ENCODE measurements around the gene NXPH4.

Gene NXPH4

DNA sequence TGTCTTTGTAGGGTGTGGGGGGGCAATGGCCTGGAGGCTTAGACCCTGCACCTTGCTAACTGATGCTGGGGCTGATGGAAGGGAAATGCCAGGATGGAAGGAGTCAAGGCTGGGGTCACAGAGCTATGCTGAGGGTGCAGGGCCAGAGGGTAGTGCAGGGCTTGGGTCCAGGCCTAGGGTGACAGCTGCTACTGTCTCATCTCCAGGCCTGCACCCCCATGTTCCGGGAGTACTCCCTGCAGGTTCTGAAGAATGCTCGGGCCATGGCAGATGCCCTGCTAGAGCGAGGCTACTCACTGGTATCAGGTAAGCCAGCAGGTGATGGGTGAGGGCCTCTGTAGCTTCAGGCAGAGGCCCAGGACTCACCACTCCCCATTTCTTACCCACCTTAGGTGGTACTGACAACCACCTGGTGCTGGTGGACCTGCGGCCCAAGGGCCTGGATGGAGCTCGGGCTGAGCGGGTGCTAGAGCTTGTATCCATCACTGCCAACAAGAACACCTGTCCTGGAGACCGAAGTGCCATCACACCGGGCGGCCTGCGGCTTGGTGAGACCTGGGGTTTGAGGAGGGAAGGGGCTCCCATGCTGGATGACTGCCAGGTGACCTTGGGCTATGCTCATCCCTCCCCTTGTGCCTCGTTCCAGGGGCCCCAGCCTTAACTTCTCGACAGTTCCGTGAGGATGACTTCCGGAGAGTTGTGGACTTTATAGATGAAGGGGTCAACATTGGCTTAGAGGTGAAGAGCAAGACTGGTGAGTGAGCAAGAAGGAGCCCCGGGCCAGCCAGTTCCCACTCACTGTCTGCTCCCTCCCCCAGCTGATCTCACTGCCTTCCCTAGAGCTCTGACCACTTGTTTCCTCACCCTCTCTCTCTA, 17.0 kb downstream of the NXPH4 start:
- no peak for DNase-seq

DNA sequence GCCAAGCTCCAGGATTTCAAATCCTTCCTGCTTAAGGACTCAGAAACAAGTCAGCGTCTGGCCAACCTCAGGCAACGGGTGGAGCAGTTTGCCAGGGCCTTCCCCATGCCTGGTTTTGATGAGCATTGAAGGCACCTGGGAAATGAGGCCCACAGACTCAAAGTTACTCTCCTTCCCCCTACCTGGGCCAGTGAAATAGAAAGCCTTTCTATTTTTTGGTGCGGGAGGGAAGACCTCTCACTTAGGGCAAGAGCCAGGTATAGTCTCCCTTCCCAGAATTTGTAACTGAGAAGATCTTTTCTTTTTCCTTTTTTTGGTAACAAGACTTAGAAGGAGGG, 17.6 kb downstream of the NXPH4 start:
- DNase-seq, result no peak

DNA sequence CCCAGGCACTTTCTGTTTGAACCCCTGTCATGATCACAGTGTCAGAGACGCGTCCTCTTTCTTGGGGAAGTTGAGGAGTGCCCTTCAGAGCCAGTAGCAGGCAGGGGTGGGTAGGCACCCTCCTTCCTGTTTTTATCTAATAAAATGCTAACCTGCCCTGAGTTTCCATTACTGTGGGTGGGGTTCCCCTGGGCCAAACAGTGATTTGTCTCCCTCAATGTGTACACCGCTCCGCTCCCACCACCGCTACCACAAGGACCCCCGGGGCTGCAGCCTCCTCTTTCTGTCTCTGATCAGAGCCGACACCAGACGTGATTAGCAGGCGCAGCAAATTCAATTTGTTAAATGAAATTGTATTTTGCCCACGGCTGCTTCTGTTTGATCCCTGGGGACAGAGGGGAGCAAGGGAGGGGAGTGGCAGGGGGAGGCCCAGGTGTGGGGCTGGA, 18.0 kb downstream of the NXPH4 start:
- DNase-seq, result peak; percentile 73

DNA sequence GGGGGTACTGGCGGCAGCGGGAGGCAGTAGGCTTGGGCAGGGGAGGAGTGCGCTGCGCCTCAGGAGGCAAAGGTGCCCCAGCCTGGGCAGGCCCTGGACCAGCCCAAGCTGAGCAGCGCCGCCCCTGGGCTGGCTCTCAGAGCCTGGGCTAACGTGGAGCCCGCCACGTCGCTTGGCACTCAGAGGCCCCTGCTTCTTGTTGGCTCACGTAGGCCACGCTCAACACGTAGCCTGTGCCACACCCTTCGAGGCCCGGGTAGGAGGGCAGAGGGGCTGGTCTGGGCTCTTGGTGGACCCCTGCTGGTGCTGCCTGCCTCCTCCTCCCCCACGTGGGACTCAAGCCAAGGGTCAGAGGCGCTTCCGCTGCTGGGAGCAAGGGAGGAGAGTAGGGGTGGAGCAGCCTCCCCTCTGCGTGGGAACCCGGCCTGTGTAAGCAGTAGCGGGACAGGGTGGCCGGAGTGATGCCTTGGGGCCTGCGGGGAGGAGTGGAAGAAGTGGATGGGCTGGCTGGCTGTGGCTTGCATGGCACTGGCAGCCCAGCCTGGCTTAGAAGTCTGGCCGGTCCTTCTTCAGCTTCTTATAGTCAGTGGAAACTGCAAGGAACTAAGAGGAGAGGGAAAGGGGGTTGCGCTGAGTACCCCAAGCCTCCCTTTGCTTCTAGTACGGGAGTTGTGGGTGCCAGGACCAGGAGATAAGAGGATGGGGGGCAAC, 18.6 kb downstream of the NXPH4 start:
- peak; percentile 73 for DNase-seq

DNA sequence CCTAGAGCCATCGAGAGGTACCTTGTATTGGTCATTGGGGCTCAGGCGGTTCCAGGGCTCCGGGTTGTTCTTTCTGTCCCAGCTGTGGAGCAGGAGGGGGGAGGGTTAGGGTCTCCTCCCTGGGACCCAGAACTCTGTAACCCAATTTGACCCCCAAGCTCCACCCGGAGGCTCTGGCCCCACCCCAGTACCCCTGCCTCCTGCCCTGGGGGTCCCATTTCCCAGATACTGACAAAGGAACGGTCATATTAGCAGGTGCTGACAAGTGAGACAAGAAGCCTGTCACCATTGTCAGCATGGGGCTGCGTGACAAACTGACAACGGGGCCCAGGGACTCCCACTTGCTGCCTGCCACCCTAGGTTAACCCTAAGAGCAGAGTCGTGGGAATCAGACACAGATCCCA, 19.1 kb downstream of the NXPH4 start:
- DNase-seq, result no peak

DNA sequence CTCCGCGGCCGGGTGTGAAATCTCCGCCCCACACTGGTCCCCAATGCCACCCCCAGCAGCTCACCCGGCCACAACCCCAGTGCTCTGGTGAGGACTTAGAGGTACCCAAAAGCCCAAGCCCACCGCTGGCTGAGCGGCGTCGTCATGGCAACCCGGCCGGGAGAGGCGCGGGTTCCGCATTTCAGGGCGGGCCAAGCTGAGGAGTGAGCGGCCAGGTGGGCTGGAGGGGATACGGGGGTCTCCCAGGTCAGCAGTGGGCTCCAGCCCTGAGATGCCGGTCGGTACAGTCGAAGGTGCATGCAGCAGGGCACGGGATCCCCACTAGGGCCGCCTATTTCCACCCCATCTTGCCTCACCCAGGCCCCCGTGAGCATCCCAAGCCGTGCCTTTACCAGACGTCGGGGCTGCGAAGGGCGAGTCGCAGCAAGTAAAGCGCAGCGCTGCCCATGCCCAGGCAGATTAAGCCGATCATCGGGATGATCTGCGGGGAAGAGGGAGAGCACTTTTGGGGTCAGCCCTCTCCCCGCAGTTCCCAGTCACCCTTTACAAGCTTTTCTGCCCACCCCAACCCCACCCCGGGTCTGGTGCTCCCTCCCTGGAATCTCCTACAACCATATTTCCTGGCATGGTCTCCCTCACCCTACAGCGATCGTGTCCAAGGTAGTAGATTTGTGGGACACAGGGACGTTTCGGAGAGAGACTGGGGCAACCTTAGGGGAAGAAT, 19.8 kb downstream of the NXPH4 start:
- no peak for DNase-seq

DNA sequence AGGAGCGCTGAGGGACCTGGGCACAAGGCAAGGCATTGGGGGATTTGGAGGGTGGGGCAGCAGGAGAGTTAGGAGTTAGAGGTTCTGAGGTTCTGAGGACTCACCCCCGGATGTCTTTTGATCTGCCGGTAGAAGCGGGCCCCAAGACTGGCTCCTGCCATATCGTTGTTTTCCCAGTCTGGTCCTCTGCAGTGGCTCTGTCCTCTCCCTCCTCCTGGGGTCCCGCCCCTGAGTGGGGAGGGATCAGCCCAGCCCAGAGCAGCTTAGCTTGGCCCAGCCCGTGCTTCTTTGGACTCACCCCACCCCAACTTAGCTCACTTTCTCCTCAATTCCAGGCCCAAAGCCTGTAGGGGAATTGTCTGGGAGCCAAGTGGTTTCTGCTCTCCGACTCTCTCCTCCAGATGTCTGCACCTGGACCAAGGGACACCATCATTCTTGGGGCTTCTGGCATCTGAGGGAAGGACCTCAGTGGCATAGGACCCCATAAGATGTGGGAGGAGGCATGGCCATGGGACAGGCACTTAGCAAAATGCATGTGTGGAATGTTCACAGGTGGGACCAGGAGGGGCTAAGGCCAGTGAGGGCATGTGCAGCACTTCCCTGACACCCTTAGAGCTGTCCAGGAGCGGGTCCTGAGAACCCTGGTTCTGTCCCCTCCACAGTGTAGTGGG, 20.5 kb downstream of the NXPH4 start:
- DNase-seq, result no peak

DNA sequence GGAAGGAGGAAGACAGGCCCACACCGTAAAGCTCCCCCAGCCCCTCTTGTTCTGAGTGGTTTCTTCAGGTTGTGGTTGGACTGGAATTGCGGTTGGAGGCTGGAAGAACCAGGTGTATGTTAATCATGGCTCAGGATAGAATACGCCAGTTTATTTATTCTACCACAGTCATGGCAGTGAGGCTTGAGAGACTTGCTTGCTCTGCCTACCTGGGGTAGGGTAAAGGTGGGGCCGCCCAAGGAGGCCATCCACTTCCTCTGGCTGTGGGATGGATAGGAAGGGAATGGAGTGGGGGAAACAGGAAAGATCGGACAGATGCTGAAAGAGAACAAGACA, 21.0 kb downstream of the NXPH4 start:
- DNase-seq, result no peak

DNA sequence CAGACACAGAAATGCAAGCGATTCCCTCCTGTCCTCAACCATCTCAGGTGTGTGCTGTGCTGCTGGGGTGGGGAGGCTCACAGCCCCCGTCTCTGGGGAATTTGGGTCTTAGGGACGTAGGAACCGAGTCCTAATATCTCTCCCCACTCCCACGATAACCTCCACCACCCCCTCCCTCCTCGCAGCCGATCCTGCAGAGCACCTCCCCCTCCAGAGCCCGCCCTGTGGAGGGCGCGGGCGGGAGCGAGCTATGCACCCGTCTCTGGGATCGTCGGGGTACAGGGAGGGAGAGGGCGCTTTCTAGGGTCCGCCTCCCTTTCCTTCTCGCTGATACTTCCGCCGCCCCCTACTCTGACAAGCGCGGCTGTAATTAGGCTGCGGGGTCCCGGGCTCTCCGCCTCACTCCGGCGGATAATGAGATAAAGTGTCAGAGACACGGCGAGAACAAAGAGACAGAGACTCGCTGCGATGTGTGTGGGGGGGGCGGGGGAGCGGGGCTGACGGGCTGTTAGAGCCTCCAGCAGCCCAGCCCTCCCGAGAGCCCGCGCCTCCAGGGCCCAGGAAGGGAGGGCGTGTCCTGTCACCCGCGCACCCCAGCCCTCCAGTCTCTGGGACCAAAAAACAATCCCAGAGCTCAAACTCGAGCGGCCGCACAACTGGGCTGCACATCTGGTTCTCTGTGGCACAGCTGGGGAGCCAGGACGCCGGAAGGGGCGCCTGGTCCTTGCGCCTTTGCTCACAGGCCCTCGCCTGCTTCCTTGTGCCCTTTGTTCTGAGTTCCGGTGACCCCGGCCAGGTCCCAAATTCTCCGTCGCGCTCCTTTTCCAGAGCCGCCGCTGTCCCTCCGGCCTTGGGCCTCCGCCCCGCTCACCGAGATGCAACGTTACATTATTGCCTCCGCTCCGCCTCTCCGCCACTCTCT, 21.6 kb downstream of the NXPH4 start:
- DNase-seq, result peak; percentile 58

DNA sequence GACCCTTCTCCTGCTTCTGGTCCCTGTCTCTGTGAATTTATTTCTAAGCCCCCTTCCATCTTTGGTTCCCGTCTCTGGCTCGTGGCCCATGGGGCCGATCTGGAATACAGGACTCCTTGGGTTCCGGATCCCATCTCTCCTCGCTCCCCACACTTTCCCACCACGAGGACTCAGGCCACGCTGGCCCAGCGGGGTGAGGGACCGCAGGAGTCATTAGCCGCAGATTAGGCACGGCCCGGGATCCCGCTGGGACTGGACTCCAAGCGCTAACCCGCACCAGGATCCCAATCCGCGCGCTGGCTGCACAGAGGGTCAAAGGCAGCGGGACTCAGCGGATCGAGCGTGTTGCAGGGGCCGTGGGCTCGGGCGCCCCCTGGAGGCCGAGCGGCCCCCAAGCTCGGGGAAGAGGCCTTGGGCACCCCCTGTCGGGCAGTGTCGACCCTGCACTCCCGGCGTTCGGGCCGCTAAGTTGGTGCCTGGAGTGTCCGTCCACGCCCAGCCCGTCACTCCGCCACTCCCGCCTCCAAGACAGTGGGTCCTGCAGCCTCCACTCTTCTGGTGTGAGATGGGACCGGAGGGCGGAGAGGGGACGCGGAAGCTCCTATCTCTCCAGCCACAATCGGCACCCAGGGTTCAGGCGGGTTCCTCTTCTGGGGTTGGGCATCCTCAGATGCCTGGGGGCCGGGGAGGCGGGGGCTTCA, 22.4 kb downstream of the NXPH4 start:
- peak; percentile 86 for DNase-seq

DNA sequence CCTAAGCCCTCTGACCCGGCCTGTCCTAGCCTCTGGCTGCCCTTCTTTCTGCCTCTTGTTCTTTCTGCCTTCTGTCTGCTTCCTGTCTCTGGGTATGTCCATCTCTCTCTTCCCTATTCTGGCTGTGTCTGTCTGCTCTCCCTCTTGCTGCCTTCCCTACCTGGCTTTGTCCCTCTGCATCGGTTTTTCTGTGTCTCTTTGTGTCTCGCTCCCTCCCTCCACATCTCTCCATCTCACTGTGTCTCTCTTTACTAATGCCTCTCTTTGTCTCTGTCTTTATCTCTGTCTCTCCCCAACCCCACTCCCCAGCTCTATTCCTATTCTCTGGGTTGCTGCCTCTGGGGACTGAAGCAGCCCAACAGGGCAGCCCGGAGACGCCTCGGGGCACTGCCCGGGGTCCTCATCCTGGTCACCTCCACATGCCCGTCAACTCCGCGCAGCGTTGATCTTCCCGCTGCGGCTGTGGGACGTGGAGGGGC, 23.0 kb downstream of the NXPH4 start:
- DNase-seq, result no peak

DNA sequence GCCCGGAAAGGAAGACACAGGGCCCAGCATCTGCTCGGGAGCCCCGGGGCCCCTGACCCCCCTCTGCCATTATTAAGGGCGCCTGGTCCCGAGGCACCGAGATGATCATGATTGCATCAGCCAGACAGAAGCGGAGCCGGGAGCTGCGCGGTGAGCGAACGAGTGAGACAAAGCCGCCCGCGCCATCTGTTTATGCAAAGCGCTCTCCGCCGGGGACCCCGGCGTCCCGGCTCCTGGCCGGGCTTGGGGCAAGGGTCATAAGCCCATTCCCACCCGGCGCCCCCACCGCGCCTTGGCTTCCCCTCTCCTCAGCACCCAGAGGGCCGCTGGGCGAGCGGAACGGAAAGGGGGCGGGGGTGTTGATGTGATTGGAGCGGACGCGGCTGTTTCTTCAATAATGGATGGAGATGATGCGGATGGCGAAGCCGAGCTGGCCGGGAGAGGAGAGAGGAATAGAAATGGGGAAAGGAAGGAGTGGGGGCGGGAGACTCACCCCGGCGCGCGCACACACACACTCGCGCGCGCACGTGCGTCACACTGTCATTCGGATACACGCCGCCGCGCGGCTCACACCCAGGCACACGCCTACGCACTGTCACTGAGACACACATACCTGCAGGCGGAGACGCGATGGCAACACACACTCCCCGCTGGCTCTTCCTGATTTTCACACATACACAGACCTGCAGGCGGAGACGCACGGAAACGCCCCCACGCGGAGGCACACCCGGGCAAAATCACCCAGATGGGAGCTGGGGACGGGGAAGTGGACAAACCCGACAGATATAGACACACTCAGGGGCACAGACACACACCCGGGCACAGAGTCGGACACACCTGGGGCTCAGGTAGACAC, 23.7 kb downstream of the NXPH4 start:
- DNase-seq, result peak; percentile 46

DNA sequence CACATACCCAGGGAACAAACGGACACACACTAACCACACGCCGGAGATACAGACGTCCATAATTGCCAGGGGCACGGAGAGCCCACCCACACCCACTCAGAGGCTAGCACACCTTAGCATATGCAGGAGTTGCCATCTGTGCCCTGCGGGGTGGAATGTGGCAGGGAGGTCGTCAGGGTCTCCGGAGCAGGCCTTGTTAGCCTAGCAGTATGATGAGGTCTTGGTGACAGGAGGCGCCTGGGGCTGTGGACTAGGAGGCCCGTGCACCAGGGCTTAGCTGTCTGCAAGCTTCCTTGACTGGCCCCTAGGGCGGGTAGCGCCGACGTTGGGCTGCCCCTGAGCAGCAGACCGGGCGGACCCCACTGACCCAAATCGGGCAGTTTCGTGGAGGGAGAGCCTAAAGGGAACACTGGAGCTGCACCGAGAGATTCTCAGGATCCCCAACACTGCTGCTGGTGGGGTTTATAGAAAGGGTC, 24.4 kb downstream of the NXPH4 start:
- DNase-seq, result no peak

DNA sequence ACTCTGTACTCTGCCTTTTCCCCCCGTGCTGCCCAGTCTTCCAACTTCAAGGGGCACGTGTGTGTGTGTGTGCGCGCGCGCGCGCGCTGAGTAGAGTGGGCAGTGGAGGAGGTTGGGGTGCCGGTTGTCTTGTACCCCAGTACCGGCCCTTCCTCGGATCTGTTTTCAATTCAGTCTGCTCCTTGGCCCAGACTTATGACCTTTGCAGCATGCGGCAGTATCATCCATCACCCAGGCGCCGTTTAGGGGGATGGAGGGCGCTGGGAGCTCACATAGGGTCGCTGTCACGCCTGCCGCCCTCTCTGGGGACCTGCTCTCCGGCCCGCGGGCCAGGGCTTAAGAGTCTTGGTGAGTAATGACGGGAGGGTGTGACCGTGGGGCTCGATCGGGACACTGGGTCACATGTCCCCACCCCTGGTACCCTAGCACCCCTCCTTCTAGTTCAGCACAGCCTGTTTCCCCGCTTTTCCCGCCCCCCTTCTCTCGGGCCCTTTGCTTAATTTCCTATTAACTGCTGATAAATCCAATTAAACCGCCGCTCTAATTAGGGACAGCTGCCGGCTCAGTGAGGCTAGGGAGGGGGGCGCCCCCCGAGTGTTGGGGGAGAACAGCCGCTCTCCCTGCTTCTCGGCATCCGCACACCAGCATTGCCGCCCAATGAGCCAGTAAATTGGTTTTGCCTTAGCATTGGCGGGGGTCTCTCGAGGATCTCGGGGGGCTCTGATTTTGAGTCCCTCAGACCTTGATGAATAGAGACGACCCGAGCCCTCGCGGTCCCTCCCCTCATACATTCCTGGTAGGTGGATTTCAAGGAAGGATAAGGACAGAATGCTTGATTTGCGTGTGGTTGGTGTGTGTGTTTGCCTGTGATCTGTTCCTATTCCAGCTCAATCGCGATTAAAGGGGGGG, 25.1 kb downstream of the NXPH4 start:
- no peak for DNase-seq

DNA sequence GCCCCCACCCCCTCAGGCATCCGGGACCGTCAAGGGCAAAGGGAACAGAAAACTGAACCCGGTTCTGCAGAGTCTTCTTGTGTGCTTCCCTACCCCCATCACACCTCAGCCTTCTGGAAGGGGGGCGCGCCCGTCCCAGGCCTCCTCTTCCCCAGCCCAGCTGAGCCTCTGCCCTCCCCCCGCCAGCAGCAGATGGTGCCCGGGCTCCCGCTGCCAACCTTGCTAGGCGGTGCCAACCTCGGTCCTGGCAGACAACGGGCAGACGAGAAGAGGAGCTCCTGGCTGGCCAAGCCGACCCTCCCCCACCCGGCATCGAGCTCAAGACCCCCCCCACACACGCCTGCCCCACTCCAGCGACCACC, 25.7 kb downstream of the NXPH4 start:
- DNase-seq, result no peak

DNA sequence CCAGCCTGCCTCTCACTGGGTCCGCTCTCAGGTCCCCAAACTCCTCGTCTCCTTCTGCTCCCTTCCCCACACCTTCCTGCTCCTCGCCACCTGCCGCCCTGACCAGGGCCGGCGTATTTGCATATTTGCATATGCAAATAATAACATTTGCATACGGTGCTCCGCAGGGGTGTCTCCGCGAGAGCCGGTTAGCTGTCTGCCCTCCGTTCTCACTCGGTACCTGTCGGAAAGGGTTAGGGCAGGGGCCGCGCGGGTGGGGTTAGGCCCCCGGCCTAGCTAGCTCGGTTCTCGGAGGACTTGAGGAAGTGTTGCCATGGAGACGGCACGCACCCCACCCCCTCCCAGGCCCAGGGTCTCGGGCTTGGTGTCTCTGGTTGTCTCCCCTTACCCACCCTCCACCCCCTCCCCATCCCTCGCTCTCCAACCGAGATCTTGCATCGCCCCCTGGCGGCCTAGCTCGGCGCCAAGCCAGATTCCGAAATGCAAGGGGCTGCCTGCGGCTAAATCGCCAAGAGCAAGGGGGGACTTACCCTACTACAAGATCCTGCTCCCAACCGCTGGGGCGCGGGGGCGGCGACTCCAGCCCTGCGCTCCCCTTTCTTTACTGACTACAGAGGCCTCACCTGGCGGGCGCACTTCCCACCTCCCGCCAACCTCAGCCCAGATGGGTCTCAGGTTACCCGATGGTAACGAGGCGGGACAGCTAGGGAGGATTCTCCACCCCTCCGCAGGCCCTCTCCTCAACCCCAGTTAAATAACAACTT, 26.3 kb downstream of the NXPH4 start:
- peak; percentile 88 for DNase-seq

DNA sequence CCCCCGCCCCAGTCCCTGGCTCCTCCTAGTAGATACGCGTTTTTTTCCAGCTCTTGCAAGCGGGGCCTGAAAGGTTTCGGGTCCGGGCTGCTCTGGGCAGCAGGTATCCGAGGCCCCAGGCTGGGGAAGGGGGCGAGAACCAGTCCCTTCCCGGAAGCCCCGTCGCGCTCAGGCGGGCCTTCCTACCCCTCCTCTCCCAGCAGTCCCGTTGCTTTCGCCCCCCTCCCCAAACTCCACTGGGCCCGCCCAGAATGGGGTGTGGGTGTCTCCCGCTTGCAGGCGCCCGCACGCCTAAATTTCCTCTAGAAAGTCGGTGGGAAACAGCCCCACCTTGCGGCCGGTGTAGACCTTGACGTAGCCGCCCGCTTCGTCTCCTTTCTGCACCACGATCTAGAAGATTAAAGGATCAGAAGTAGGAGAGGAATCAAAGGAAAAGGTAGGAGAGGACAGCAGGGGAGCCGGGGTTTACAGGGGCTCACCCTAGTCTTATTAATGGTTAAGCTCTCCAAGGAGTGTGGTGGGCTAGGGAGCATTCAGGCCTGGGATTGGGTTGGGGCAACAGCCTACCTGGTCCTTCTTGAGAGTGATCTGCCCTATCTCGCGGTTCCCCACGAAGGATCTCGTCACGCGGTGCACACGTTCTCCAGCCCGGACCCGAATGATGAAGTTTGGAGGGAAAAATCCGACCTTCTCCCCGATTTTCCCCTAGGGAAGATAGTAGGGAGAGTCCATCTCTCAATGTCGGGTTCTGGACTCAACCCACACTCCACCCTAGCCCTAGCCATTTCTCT, 27.1 kb downstream of the NXPH4 start:
- DNase-seq, result peak; percentile 84

DNA sequence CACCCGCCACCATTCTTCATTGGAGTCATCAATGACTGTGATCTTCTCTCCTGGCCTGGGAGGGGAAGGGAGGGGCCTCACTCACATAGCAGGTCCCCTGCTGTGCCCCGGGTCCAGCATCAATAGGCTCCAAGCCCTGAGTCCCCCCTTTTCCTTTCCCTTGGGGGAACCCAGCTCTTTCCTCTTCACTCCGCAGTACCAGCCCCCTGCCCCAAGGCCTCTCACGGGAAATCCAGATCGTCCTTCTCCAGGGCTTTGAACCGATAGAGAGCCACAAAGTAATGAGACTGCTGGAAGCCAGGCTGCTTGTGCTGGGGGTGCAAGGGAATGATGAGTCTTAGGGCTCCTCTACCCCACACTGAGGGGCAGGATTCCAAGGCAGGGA, 27.7 kb downstream of the NXPH4 start:
- no peak for DNase-seq
